Liver (tissue), 3 donors: ENCODE results near the gene SNX5.

ENCODE experiments used
- EGR1 ChIP-seq, 2 donors: IDR thresholded peaks; 2 replicates each; pipeline ENCODE4 v1.6.1; 2016 to 2018; ENCODE audit warnings: antibody characterized with exemption in 2 of 2, low read depth in 2 of 2
- TF ChIP-seq, protein P1 (sequence below): fragments of 150-350 bp; IDR thresholded peaks from 2 replicates; pipeline ENCODE4 v1.5.1; 2017; ENCODE audit warnings: improper control_type of control experiment, low read depth, low read length; ENCODE audit not compliant: missing input control
- donor health status: healthy.
- donor health status: healthy.

DNA sequence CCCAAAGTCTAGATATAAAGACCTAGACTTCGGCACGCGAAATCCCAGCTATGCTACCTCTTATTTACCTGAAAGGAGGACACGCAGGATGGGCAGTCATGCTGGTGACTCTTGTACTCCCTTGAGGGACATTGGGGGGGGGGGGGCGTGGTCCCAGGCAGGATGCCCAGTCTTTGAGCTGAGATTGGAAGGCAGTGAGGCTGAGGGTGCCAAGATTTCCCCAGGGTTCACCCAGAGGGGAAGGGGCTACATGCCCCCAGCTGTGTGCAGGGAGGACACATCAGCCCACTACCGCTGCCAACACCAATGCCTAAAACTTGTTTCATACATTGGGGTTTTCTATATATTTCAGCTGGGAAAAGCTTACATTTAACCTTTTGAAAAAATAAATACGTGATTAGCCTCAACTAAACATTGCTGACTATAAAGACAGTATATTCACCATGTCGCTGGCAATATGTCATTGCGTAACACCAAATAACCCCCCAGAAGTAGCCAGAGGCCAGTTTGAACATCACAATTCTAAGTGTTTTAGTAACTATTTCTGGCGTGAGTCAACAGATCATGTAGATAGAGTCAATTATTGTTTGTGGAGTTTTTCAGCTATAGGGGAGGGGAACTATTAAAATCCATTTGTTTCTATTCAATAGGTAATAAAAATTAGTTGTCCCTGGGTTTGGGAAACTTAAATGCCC is 21.8 kb upstream of the SNX5 start:
- TF ChIP-seq, protein P1, sequence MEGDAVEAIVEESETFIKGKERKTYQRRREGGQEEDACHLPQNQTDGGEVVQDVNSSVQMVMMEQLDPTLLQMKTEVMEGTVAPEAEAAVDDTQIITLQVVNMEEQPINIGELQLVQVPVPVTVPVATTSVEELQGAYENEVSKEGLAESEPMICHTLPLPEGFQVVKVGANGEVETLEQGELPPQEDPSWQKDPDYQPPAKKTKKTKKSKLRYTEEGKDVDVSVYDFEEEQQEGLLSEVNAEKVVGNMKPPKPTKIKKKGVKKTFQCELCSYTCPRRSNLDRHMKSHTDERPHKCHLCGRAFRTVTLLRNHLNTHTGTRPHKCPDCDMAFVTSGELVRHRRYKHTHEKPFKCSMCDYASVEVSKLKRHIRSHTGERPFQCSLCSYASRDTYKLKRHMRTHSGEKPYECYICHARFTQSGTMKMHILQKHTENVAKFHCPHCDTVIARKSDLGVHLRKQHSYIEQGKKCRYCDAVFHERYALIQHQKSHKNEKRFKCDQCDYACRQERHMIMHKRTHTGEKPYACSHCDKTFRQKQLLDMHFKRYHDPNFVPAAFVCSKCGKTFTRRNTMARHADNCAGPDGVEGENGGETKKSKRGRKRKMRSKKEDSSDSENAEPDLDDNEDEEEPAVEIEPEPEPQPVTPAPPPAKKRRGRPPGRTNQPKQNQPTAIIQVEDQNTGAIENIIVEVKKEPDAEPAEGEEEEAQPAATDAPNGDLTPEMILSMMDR: no peak
- no peak for TF ChIP-seq EGR1 (IDR thresholded peaks at IDR 0.05; ENCODE audit: low read depth in 2 of 2)
